ENCODE results near the gene GNAZ.
"Not testable (repeated sequence)": the region's sequence is repeated elsewhere in the genome, so short reads cannot be mapped to it uniquely, and the experiment has no call there.

Gene GNAZ

DNA sequence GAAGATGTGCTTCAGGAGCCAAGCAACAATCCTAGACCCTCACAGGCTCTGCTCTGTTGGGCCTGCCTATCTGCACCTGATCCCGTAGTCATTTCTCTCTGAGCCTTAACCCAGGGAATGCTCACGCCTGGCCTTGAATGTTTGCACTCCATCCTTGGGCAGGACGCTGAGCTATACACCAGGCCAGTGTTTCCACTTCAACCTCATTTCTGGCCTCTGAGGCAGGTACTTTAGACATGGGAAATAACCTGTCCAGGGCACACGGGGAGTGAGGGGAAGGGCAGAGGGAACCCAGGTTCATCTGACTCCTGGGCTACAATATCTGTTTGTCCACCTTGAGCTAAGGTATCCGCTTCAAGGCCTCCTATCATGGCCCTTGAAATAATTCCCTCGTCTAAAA lies 61.6 kb downstream of the GNAZ start:
- no peak for DNase-seq (ENCODE audit: low read depth in 2 of 2, low spot score in 1 of 2)

DNA sequence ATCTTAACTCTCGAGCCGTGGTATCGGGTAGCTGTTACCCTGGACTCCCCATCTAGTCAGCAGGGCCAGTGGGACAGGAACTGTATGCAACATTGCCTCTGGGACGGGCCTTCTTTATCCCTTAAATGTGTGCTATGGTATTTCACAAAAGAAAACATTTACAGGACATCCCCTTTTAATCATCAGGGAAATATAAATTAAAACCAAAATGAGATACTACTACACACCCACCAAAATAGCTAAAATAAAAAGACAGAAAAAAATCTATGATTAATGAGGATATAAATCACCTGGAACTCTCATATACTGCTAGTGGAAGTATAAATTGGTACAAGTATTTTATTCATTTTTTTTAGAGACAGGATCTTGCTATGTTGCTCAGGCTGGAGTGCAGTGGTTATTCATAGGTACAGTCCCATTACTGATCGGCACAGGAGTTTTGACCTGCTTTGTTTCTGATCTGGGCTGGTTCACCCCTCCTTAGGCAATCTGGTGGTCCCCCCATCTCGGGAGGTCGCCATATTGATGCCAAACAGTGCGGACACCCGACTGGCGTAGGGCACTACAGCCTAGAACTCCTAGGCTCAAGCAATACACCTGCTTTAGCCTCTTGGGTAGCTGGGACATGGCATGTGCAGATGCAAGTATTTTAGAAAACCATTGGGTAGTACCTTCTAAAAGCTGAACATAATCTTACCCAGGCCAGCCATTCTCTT lies 62.2 kb downstream of the GNAZ start:
- DNase-seq (ENCODE audit: low read depth in 2 of 2, low spot score in 1 of 2) = no peak

DNA sequence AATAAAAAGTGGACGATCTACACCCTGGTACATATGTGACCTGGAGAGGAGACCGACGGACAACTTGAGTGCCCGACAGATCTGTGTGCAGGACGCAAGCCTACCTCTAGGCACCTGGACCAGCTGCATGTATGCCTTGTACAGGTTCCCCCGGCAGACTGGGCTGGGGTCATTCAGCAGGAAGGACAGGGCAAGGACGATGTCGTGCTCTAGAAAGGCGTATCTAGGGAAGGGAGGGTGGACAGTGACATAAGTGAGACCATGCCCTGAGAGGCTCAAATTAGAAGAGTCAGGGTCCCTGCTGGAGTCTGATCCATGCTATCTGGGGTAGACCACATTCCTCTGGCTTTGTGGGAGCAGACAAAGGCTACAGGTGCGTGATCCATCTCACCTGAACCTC lies 63.6 kb downstream of the GNAZ start:
- DNase-seq (ENCODE audit: low read depth in 2 of 2, low spot score in 1 of 2) = no peak

- not testable (repeated sequence) for DNase-seq (ENCODE audit: low read depth in 2 of 2, low spot score in 1 of 2)
Measured at GRCh38 chr22:23136991-23137390, 66.7 kb downstream of the GNAZ start.

DNA sequence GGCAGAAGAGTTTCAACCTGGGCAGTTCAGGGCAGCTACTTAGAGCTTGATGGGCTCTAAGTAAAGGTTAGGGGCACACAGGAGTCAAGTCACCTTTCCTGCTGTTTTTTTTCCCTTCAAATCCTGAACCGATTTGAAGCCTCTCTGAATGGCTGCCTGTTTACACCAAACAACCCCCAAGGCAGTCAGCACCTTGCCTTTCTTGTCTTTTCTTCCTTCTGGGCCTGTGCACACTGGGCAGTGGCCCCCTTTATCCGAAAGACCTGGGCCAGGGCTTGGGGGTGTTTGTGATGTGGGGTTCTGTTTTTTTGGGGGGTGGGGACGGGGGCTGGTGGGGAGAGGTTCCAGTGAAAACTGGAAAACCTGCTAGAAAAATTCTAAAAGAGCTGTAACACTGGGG lies 67.1 kb downstream of the GNAZ start:
- no peak for DNase-seq (ENCODE audit: low read depth in 2 of 2, low spot score in 1 of 2)

GRCh38 chr22:23137905-23138561 lies 67.7 kb downstream of the GNAZ start:
- DNase-seq (ENCODE audit: low read depth in 2 of 2, low spot score in 1 of 2) = peak in 1 of 2 donors; percentile 25

DNA sequence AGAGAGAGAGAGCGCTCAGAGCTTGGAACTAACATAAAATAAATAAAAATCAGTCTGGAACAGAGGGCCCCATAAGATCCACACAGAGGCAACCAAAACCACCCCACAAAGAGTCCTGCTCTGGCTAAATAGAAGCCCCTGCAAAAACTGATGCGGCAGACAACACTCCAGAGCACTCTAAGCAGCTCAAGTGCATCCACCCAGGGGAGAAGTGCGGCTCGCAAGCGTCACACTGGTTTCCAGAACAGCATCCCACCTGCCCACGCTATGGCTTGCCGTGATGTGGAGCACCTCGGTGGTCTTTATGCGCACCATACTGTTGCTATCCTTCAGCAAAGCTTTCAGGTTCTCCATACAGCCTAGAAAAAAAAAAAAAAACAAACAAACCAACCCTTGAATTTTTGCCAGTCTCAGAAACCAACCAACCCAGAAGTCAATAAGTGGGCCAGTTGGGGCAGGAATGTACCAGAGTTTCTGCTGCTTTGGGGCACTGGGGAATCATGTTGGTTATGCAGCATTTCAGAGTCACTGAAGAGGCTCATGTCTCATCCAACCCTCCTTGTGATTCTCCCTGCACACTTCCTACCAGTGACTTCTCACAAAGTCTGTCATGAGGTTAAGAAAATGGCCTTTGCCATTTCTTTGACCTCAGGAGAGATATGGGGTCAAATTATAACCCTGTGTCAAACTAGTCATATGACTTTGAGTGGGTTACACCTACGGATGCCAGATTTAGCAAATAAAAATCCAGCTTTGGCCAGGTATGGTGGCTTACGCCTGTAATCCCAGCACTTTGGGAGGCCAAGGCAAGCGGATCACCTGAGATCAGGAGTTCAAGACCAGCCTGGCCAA lies 68.5 kb downstream of the GNAZ start:
- no peak for DNase-seq (ENCODE audit: low read depth in 2 of 2, low spot score in 1 of 2)

DNA sequence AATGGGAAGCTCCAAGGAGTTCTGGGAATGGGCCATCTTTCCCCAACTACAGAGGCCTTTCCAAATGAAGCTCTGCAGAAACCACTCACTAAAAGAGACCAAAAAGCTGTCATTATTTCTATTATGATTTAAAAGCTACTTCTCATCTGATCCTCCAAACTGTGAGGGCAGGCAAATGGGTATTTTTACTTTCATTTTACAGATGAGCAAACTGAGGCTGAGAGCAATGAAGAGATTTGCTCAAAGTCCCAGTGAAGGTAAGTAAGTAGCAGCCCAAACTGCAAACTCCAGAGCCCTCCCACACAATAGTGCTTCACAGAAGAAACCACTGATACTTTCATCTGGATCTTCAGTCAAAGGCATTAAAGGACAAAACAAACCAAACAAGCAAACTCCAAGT lies 70.1 kb downstream of the GNAZ start:
- DNase-seq (ENCODE audit: low read depth in 2 of 2, low spot score in 1 of 2) = no peak

- no peak for DNase-seq (ENCODE audit: low read depth in 2 of 2, low spot score in 1 of 2)
Measured at GRCh38 chr22:23142546-23143105, 72.3 kb downstream of the GNAZ start.

GRCh38 chr22:23143119-23143518 lies 72.8 kb downstream of the GNAZ start:
- DNase-seq (ENCODE audit: low read depth in 2 of 2, low spot score in 1 of 2) = no peak

- no peak for DNase-seq (ENCODE audit: low read depth in 2 of 2, low spot score in 1 of 2)
Measured at GRCh38 chr22:23144432-23144831, 74.1 kb downstream of the GNAZ start.

- DNase-seq (ENCODE audit: low read depth in 2 of 2, low spot score in 1 of 2) = peak; percentile 38 to 65
Measured at GRCh38 chr22:23144932-23145877, 74.9 kb downstream of the GNAZ start, which contains the start of gene RAB36. Gene RAB36, plus strand, starts transcription at chr22:23145477. Its CDS starts 1,140 bp downstream, at chr22:23146617.

- no peak for DNase-seq (ENCODE audit: low read depth in 2 of 2, low spot score in 1 of 2)
Measured at GRCh38 chr22:23145878-23146470, 75.7 kb downstream of the GNAZ start.

DNA sequence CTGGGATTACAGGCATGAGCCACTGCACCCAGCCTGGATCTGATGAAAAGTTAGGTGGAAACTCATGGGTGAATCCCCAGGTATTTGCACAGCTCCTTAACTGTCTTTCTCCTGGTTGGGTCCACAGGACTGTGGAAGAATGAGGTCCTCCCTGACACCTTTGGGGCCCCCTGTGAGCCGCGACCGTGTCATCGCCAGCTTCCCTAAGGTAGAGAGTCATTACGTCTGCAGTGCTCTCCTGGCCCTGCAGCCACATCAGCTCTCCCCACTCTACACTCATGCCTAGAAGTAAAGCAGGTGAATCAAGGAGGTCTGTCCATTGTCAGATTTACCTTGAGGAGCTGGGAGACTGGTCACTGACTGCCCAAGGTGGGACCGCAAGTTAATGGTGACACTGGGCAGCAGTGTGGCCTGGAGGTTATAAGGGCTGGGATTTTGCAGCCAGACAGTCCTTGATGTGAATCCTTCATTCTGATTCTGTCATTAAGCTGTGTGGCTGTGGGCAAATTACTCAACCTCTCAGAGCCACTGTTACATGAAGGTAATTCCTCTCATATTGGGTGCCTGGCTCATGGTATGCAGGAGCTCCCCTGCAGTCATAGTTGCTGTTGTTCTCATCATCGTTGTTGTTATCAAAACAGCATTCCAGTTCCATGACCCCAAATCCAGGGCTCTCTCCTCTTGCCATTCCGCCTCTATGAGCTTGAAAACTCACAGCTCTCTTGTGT lies 76.3 kb downstream of the GNAZ start:
- DNase-seq (ENCODE audit: low read depth in 2 of 2, low spot score in 1 of 2) = no peak

- DNase-seq (ENCODE audit: low read depth in 2 of 2, low spot score in 1 of 2) = no peak
Measured at GRCh38 chr22:23147617-23148387, 77.5 kb downstream of the GNAZ start.

- no peak for DNase-seq (ENCODE audit: low read depth in 2 of 2, low spot score in 1 of 2)
Measured at GRCh38 chr22:23149743-23150238, 79.5 kb downstream of the GNAZ start.

DNA sequence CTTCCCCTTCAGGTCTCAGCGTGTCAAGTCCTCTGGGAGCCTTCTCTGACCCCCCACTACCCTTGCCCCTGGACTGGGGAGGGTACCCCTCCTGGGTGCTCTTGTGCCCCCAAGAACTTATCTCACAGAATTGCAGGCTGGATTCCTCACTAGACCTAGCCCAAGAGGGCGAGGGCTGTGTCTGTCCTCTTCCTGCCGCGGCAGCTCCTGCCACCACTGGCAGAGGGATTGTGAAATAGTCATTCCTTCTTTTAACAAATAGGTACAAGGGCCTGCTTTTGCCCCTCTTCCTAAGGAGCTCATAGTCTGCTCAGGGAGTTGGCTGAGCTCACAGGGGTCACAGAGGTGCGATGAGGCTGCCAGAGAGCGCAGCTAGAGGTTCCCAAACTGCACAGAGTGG lies 80.4 kb downstream of the GNAZ start:
- DNase-seq (ENCODE audit: low read depth in 2 of 2, low spot score in 1 of 2) = no peak

DNA sequence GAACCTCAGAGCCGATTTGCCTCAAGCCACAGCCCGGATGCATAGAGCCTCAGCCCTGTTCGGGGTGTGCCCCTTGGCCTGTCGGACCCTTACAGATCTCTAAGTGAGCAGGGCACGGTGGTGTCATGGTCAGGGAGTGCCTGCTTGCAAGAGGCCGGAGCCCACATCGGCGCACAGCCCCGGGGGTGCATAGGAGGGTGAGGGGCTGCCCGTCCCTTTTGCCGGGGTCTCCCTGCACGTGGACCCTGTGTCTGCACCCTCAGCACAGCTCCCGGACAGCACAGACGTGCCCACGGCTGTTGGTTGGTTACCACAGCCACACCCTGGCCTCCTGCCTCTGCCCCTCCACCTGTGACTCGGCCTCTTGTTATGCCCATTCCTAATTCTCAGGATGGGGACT lies 81.5 kb downstream of the GNAZ start:
- DNase-seq (ENCODE audit: low read depth in 2 of 2, low spot score in 1 of 2) = no peak
